Activated naive CD8-positive, alpha-beta T cell (primary cell): ENCODE measurements around the gene MT1B.
A peak's percentile ranks its signal among the peaks of the same experiment; 100 is the strongest.

Experiments used
- H3K27ac Mint-ChIP-seq: one replicate; pipeline ENCODE4 v1.8.0; 2021; ENCODE audit warnings: mixed read lengths
- H3K27me3 Mint-ChIP-seq: one replicate; pipeline ENCODE4 v1.8.0; 2021; ENCODE audit warnings: mixed read lengths
- H3K36me3 Mint-ChIP-seq: one replicate; pipeline ENCODE4 v1.8.0; 2021; ENCODE audit warnings: mixed read lengths
- H3K4me1 Mint-ChIP-seq: one replicate; pipeline ENCODE4 v1.8.0; 2021; ENCODE audit warnings: low read depth, mixed read lengths
- H3K4me3 Mint-ChIP-seq: one replicate; pipeline ENCODE4 v1.8.0; 2021; ENCODE audit warnings: mild to moderate bottlenecking, mixed read lengths
- H3K9me3 Mint-ChIP-seq: one replicate; pipeline ENCODE4 v1.8.0; 2021; ENCODE audit warnings: low read depth, mixed read lengths

The MT1B gene

GRCh38 chr16:56679078-56679730 is 27.5 kb downstream of the MT1B start:
- H3K4me3 Mint-ChIP-seq = no peak overlapping the region

GRCh38 chr16:56679818-56680217 is 28.1 kb downstream of the MT1B start:
- no peaks in the 10 kb centered on the region for H3K9me3 Mint-ChIP-seq
- H3K4me1 Mint-ChIP-seq = peaks cover 29% of the 10 kb centered on the region
- H3K27me3 Mint-ChIP-seq = no peaks in the 10 kb centered on the region
- H3K27ac Mint-ChIP-seq = no peak overlapping the region
- no peak overlapping the region for H3K4me3 Mint-ChIP-seq
- H3K36me3 Mint-ChIP-seq = peaks cover 2% of the 10 kb centered on the region

More at GRCh38 chr16:56679078-56679730, 27.5 kb downstream of the MT1B start:
- Mint-ChIP-seq H3K27me3 (no peaks in the 10 kb centered on the region), H3K4me1 (peaks cover 32% of the 10 kb centered on the region), H3K27ac (no peak overlapping the region), H3K9me3 (no peaks in the 10 kb centered on the region), H3K36me3 (peaks cover 2% of the 10 kb centered on the region)

- Mint-ChIP-seq H3K4me3 (peak within 1 kb of the TSS; percentile 94), H3K36me3 (peaks cover 5% of the 10 kb centered on the region), H3K9me3 (no peaks in the 10 kb centered on the region), H3K4me1 (peaks cover 20% of the 10 kb centered on the region), H3K27me3 (no peaks in the 10 kb centered on the region), H3K27ac (peak within 1 kb of the TSS; percentile 96)
These were observed 30.4 kb downstream of the MT1B start, which contains the start of gene MT1X for GRCh38 chr16:56681939-56682702. Gene MT1X, plus strand, starts transcription at chr16:56682470. Its CDS starts 71 bp downstream, at chr16:56682541.

GRCh38 chr16:56682703-56683397 is 31.2 kb downstream of the MT1B start:
- peak overlapping the region; percentile 94 for H3K4me3 Mint-ChIP-seq
- no peaks in the 10 kb centered on the region for H3K9me3 Mint-ChIP-seq
- peaks cover 5% of the 10 kb centered on the region for H3K36me3 Mint-ChIP-seq
- no peaks in the 10 kb centered on the region for H3K27me3 Mint-ChIP-seq
- peak overlapping the region; percentile 96 for H3K27ac Mint-ChIP-seq
- peaks cover 20% of the 10 kb centered on the region for H3K4me1 Mint-ChIP-seq

GRCh38 chr16:56683424-56684172 is 31.9 kb downstream of the MT1B start:
- H3K4me1 Mint-ChIP-seq = peaks cover 20% of the 10 kb centered on the region
- H3K27me3 Mint-ChIP-seq = no peaks in the 10 kb centered on the region
- H3K36me3 Mint-ChIP-seq = peaks cover 5% of the 10 kb centered on the region
- no peaks in the 10 kb centered on the region for H3K9me3 Mint-ChIP-seq
- H3K4me3 Mint-ChIP-seq = peak overlapping the region; percentile 94
- peak overlapping the region; percentile 28 for H3K27ac Mint-ChIP-seq

- no peak overlapping the region for H3K27ac Mint-ChIP-seq
These were observed 32.7 kb downstream of the MT1B start for GRCh38 chr16:56684256-56684925.

GRCh38 chr16:56684926-56685590 is 33.4 kb downstream of the MT1B start:
- H3K4me1 Mint-ChIP-seq = peaks cover 20% of the 10 kb centered on the region

More at GRCh38 chr16:56684256-56684925, 32.7 kb downstream of the MT1B start:
- Mint-ChIP-seq H3K9me3 (no peaks in the 10 kb centered on the region), H3K36me3 (peaks cover 5% of the 10 kb centered on the region), H3K4me3 (peak overlapping the region; percentile 94), H3K4me1 (peaks cover 20% of the 10 kb centered on the region), H3K27me3 (no peaks in the 10 kb centered on the region)

GRCh38 chr16:56686758-56687157 is 35.1 kb downstream of the MT1B start:
- Mint-ChIP-seq H3K4me1 (peaks cover 16% of the 10 kb centered on the region), H3K36me3 (peaks cover 5% of the 10 kb centered on the region), H3K27ac (no peak overlapping the region), H3K9me3 (no peaks in the 10 kb centered on the region), H3K27me3 (no peaks in the 10 kb centered on the region), H3K4me3 (no peak overlapping the region)

More at GRCh38 chr16:56684926-56685590, 33.4 kb downstream of the MT1B start:
- H3K4me3 Mint-ChIP-seq = no peak overlapping the region
- no peak overlapping the region for H3K27ac Mint-ChIP-seq
- H3K27me3 Mint-ChIP-seq = no peaks in the 10 kb centered on the region
- no peaks in the 10 kb centered on the region for H3K9me3 Mint-ChIP-seq
- peaks cover 5% of the 10 kb centered on the region for H3K36me3 Mint-ChIP-seq

- Mint-ChIP-seq H3K4me3 (no peak overlapping the region), H3K9me3 (no peaks in the 10 kb centered on the region)
These were observed 37.1 kb downstream of the MT1B start for GRCh38 chr16:56688762-56689161.

GRCh38 chr16:56689171-56689570 is 37.5 kb downstream of the MT1B start:
- no peak overlapping the region for H3K4me3 Mint-ChIP-seq

More at GRCh38 chr16:56688762-56689161, 37.1 kb downstream of the MT1B start:
- Mint-ChIP-seq H3K4me1 (peaks cover 6% of the 10 kb centered on the region), H3K27me3 (no peaks in the 10 kb centered on the region), H3K36me3 (peaks cover 5% of the 10 kb centered on the region), H3K27ac (no peak overlapping the region)

GRCh38 chr16:56690420-56691122 is 38.9 kb downstream of the MT1B start:
- no peaks in the 10 kb centered on the region for H3K4me1 Mint-ChIP-seq
- H3K36me3 Mint-ChIP-seq = peaks cover 3% of the 10 kb centered on the region
- H3K4me3 Mint-ChIP-seq = no peak overlapping the region
- H3K9me3 Mint-ChIP-seq = no peaks in the 10 kb centered on the region
- no peak overlapping the region for H3K27ac Mint-ChIP-seq
- H3K27me3 Mint-ChIP-seq = no peaks in the 10 kb centered on the region

More at GRCh38 chr16:56689171-56689570, 37.5 kb downstream of the MT1B start:
- Mint-ChIP-seq H3K9me3 (no peaks in the 10 kb centered on the region), H3K27me3 (no peaks in the 10 kb centered on the region), H3K27ac (no peak overlapping the region), H3K4me1 (peaks cover 1% of the 10 kb centered on the region), H3K36me3 (peaks cover 3% of the 10 kb centered on the region)

- Mint-ChIP-seq H3K4me1 (no peaks in the 10 kb centered on the region), H3K4me3 (no peak overlapping the region), H3K27me3 (no peaks in the 10 kb centered on the region), H3K9me3 (no peaks in the 10 kb centered on the region), H3K27ac (no peak overlapping the region), H3K36me3 (no peaks in the 10 kb centered on the region)
These were observed 40.2 kb downstream of the MT1B start for GRCh38 chr16:56691885-56692284.

- Mint-ChIP-seq H3K9me3 (no peaks in the 10 kb centered on the region), H3K4me1 (no peaks in the 10 kb centered on the region), H3K36me3 (no peaks in the 10 kb centered on the region)
These were observed 43.6 kb downstream of the MT1B start for GRCh38 chr16:56695246-56695645.

More at GRCh38 chr16:56695246-56695645, 43.6 kb downstream of the MT1B start:
- H3K4me3 Mint-ChIP-seq = no peak overlapping the region
- no peak overlapping the region for H3K27ac Mint-ChIP-seq
- H3K27me3 Mint-ChIP-seq = no peaks in the 10 kb centered on the region
